HG03571 (cell line): Measurements from ENCODE around the gene RNF146.
A peak's percentile ranks its signal among the peaks of the same experiment; 100 is the strongest.
"Not testable (repeated sequence)": the region's sequence is repeated elsewhere in the genome, so short reads cannot be mapped to it uniquely, and the experiment has no call there.

Experiments
- ATAC-seq: cut with Tn5 transposase; IDR thresholded peaks from one replicate; pipeline ENCODE4 v1.9.1; 2021; ENCODE audit not compliant: unreplicated experiment

Gene RNF146, protein sequence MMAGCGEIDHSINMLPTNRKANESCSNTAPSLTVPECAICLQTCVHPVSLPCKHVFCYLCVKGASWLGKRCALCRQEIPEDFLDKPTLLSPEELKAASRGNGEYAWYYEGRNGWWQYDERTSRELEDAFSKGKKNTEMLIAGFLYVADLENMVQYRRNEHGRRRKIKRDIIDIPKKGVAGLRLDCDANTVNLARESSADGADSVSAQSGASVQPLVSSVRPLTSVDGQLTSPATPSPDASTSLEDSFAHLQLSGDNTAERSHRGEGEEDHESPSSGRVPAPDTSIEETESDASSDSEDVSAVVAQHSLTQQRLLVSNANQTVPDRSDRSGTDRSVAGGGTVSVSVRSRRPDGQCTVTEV

DNA sequence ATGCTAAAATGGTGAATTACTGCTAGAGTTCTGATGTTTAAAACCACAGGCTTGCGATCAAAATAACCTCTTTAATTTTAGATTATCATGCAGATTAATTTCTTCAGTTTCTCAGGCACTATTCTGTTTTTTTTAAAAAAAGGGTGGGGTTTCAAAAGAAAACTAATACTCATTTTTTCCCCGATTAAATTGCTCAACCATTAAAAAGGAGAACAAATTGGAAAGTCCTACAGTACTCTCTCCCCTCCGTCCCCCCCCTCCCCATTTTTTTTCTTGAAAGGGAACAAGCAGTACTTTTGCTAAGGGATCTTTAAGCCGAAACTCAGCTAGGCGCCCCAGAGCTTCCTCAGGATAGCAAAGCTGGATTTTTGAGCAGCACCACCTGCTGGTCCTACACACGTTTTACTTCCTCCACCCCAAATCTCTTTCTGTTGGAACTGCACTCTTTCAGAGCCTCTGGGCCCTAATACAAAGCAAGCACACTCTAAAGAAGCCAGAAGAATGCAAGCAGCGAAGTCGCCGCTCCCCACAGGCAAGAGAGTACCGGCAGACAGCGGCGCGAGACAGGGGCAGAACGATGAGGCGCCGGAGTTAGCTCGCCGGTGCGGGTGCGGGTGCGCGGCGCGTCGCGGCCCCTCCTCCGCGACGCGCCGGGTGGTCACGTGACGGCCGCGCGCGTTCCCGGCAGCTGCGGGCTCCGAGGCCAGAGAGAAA is at the start of gene RNF146:
Gene RNF146 (plus strand): TSS at position 687 of the 714 bp plus-strand sequence. CDS start 13,475 bp downstream, outside the sequence.
- peak; percentile 87 for ATAC-seq

DNA sequence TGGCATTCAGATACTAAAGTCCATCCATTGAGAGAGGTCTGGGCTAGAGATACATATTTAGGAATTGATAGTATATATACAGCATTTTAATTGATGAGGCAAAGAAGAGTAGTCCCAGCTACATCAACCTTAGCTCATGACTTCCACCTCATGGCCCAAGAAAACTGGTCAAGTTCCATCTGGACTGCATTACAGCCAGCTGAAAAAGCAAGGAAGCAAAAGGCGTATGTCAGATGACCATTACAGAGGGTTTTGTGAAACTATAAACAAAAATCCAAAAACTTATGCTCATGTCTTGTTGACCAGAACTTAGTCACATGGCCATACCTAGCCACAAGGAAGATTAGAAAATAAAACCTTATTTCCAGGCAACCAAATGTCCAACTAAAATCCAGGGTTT is 46.8 kb upstream of the RNF146 start:
- ATAC-seq, result no peak

DNA sequence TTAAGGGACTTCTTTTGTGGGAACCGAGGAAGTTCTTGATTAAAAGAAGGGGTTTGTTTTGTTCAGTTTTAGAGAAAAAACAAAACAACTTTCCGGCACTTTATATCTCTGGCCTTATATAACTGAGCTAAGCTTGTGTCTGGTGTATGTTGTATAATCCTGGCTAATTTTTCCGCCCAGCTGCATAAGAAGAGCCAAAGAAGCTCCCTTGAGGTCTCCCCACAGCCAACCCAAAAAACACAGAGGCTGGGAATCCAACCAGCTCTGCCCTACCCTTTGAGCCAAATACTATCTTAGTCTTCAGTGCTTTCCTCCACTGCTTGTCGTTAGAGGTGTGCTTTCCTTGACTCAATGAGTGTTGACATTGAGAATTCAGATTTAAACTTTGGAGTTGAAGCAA is 45.5 kb upstream of the RNF146 start:
- ATAC-seq, result no peak

DNA sequence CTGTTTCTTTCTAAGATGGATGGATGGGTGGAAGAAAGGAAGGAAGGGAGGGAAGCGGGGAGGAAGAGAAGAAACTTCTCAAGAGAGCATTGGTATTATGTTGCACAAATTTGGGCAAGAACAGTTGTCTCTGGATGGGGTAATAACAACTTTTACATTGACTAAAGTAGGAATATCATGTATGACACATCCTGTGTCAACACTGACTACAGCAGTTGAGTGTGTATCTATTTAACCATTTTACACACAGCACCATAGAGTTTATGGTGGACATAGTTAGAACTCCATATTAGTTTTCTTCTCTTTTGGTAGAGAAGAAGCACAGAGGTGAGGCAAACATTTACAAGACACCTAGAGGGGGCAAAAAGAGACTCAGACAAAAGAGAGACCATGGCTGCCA is 44.2 kb upstream of the RNF146 start:
- ATAC-seq, result no peak

DNA sequence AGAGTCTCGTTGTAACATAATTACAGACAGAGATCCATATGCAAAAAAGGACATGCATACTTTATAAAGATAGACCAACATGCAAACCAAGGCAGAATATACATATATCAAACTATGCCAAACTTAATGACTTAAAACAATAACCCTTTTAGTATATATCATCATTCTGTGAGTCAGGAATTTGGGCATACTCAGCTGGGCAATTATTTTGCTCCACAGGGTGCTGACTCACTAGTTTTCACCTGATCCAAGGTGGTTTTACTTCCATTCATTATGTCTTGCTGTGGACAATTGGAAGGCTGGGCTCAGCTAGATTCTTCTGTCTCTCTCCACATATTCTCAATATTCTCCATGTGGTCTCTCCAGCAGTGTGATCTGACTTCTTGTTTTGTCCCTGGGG is 41.2 kb upstream of the RNF146 start:
- ATAC-seq, result no peak

DNA sequence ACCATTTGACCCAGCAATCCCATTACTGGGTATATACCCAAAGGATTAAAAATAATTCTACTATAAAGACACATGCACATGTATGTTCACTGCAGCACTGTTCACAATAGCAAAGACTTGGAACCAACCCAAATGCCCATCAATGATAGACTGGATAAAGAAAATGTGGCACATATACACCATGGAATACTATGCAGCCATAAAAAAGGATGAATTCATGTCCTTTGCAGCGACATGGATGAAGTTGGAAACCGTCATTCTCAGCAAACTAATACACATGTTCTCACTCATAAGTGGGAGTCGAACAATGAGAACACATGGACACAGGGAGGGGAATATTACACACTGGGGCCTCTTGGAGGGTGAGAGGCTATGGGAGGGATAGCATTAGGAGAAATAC is 32.8 kb upstream of the RNF146 start:
- ATAC-seq, result not testable (repeated sequence)

DNA sequence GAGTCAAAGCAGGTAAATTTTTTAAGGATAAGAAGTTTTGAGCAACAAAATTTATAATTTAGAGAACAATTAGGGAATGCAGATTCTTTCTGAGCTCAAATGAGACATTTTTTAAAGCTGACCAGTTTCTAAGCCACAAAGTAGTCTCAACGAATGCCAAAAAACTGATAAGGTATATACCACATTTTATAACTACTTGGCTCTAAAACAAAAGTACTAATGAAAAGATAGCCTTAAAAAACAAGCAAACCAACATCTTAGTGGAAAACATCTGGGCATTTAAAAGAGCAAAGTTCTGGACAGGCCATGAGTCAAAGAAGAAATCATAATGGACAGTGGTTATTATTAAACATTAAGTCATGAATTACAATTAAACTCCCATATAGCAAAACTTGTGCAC is 23.2 kb upstream of the RNF146 start:
- ATAC-seq, result no peak

DNA sequence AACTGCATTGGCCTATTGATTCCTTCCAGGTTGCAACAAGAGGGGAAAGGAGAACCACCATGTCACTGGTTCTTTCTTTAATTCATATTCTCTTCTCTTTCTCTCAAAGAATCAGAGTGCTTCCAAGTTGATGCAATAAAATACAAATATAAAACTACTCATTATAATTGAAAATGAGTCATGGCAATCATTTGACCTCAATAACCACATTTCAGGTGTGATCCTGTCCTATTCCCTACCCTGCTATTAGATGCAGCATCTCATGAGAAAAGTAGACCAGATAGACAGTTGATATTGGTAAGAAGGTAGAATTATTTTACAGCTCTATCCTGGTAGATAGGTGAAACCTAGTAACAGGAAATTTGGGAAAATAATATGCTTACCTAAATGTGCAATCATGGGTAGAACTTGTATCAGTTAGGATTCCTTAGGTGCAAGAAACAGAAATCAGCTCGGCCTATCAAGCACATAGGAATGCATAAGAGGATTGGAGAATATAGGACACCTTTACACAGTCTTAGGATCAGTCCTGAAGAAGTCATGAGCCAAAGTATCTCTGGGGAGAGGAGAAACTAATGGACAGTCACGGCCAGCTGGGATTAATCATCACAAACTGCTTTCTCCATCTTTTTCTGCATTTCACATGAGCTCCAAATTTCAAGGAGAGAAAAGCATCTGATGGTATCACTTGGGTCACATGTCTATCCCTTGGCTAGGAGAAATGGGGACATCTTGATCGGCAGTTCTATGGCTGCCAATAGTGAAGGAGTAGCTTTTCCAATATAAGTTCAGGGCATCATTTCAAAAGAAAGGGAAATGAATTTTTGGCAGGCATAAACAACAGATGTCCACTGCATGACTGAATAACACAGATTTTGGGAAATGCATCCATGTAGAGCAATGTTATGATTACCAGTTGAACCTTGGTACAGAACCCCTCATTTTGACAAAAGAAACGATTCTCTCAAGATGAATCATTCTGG is 19.3 kb upstream of the RNF146 start:
- ATAC-seq, result no peak

DNA sequence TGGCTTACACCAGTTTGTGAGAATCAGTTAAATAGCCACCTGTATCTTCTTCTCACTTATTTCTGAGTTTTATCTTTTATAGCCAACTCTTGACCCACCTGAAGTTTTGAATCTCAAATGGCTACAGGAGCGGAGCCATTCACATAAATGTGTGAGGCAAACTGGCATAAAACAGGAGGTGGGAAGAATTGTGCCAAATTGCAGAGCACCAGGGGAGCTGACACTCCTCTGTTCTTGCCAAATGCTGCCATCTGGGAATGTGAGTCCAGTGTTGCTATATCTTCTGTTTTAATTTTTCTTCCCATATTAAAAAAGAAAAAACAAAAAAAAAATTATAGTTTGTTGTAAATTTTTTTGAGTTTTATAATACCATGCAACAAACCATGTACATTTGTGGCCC is 17.0 kb upstream of the RNF146 start:
- ATAC-seq, result no peak

DNA sequence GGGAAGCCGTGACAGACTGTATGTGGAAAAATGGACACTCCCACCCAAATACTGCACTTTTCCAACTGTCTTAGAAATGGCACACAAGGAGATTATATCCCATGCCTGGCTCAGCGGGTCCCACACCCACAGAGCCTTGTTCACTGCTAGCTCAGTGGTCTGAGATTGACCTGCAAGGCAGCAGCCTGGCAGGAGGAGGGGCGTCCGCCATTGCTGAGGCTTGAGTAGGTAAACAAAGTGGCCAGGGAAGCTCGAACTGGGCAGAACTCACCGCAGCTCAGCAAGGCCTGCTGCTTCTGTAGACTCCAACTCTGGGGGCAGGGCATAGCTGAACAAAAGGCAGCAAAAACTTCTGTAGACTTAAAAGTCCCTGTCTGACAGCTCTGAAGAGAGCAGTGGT is 11.4 kb upstream of the RNF146 start:
- ATAC-seq, result no peak

DNA sequence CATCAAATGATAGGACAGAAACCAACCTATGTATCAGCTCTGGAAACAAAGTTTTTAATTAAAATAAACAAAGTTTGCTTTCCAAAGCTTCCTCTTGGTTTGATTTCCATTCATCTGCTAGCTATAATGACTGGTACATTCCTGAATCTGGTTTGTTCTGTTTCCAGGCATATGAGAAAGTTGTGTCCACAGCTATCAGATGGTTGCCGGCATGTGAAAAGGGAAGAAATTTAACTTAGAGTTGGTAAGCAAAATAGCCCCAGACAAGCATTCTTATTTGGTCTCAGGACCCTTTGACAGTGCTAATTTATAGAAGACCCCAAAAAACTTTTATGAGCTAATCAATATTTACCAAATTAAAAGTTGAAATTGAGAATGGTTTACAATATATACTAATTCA is 3.8 kb upstream of the RNF146 start:
- no peak for ATAC-seq

DNA sequence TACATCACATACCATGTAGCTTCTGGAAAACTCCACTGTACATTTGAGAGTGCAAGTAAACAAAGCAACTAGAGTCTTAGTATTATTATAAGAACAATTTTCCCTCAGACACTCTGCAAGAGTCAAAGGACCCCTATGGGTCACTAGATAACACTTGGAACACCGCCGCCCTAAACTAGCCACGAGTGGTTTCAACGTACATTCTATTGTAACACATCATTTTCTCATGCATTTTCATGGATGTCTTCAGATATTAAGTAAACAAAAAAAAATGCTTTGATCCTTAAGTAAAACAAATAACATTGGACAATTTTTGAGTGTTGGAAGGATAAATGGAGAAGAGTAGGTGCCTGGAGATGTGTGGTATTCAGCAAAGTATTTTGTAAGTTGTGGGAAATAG is 3.2 kb upstream of the RNF146 start:
- ATAC-seq, result no peak

DNA sequence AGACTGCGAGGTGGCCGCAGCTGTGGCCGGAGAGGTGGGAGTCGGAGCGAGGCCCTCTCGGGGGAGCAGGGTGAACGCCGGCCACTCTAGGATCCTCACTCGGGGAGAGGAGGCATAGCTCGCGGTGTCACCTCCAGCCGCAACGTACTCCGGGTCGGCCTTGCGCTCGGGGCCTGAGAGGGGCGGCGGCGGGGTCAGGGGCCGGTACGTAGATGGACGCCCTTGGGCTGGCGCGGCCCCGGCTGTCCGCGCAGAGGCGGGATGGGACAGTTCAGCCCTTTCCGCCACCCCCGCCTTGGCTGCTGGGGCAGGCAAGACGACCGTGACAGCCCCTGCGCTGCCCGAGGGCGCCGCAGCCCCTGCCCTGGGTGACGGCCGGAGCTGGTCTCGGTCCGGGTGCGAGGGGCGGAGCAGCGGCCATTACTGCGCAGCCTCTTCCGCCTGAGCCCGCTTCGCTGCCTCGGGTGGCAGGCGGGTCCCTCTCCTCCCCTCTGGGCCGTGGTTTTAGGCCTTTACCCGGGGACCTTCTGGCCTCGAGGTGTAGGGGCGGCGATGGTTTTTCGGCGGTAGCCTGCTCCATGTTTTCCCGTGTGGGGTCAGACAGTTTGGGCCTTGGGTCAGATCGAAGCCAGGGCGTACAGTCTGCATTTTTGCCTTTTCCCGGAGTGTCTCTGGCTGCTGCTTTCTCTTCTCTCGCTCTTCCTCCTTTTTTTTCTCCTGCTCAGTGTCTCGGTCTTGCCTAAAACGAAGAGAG is 405 bp downstream of the RNF146 start:
- ATAC-seq, result peak; percentile 69

DNA sequence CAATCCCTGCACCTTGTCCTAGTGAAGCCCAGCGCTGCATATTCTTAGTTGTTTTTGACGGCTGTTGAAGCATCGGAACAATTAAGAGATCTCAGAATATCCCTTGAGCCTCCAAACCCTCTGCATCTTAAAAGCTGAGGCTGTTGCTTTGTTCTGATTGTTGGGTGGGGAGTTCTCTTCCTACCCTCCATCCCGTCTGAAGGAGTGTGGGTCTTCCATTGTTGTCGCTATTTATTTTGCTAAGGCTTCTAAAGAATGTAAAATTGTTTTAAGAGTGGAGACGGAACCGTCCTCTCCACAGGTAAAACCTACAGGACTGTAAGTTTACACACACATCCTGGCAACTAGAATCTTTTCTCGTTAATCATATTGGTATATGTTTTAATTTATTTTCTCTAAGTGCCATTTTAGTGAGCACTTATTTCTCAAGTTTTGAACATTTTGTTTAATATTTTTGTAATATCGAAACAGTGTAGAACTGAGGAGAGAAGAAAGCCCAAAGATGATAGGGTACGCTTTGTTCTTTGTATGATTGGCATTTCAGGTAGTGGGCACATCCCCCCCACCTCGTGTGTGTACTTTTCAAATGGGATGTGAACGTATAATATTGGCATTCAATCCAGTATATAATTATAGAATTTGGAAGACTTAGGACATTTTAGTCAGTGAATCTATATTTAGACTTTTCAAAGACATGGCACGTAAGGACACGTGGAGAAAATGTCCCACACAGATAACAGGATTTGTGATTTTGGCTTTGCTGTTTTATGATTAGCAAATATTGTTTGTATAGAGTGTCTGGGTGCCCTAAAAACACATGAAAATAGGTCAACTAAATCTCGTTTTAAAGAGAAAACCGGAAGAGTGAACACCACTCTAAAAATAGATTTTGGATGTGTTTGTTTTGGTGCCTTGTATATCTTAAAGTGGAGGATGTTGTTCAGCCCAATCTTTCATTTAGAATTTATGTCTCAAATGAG is 1.3 kb downstream of the RNF146 start:
- ATAC-seq, result peak; percentile 0

DNA sequence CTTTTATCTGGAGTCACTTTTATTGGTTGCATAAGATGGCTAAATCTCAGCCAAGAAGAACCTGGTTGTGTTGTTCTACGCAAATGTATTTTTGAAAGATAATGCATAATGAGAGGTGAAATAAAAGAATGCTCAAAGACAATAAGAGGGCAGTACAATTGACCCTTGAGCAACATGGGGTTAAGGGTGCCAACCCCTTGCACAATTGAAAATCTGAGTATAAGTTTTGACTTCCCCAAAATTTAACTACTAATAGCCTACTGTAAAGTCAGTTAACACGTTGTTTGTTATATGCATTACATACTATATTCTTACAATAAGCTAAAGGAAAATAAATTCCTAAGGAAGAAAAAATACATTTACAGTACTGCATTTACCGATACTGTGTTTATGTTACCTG is 5.9 kb downstream of the RNF146 start:
- ATAC-seq, result no peak

DNA sequence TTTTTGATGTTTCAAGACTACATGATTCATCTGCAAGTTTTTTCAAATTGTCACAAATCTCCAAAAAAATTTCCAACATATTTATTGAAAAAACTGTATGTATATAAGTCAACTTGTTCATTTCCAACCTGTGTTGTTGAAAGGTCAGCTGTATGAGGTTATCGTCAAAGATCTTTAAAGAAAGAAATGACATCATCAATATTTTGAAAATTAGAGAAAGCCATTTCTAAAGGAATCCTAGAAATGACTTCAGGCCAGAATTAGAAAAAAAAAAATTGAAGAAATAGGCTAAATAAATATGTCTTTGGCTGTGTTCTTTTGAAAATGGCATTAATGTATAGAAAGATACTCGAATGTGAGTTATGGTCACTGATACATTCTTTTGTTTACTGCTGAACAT is 6.8 kb downstream of the RNF146 start:
- no peak for ATAC-seq

DNA sequence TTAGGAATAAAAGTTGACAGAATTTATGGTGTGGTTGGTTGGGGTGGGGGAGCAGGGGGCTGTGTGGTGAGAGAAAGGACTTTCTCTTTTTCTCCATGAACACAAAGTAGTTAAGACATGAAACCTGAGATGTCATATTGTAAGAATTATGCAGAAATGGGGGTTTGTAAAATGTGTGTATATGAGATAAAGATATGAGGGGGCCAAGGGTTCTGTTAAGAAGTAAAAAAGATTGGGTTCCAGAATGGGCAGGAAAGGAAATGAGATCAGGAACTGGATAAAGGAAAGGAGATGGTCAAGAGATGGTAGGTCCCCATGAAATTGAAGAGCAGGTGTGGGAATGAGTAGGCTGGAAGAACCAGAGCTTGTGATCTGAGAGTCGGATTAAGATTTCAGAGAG is 9.7 kb downstream of the RNF146 start:
- ATAC-seq, result no peak

DNA sequence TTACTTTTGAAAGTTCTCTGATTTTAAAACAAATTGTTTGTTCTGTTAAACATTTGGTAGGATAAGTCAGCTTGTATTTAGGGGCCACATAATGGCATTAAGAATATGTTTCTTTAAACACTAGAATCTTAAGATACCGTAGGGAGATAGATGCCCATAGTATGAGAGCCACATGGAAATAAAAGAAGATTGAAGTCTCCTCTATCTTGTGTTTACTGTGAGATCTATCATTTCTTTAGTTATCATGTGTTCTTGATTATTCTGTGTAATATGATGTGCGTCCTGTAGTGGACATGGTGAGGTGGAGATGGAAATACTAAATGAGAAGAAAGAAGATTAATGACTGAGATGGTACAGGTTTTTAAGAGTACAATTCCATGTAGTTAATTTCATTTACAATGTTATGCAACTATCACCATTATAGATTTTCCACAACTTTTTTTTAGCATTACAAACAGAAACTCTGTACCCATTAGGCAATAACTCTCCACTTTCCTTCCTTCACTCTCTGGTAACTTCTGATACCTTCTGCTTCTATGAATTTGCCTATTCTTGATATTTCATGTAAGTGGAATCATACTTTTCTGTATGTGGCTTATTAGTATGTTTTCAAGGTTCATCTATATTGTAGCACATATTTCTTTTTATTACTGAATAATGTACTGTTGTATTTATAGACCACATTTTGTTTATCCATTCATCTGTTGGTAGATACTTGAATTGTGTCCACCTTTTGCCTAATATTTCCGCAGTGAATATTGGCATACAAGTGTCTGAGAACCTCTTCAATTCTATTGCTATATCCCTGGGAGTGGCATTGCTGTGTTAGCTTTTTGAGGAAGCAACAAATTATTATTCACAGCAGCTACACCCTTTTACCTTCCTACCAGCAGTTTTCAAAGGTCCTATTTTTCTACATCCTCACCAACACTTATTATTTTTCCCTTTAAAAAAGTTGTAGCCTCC is 11.5 kb downstream of the RNF146 start:
- ATAC-seq, result no peak
